NB4 (cell line): ENCODE measurements around the gene QTRT2.

Source experiments
- CTCF ChIP-seq: IDR thresholded peaks from one replicate; pipeline ENCODE4 v1.5.1; 2012; ENCODE audit warnings: low read depth, low read length
- MAX ChIP-seq: IDR thresholded peaks from 2 replicates; pipeline ENCODE4 v1.6.1; 2011; ENCODE audit warnings: low read depth, low read length
- POLR2A ChIP-seq: IDR thresholded peaks from 2 replicates; pipeline ENCODE4 v1.6.1; 2011; ENCODE audit warnings: mild to moderate bottlenecking; ENCODE audit not compliant: insufficient read length; ENCODE audit errors: extremely low read depth

GRCh38 chr3:114111060-114111770 is 54.7 kb downstream of the QTRT2 start:
- no peak for TF ChIP-seq POLR2A
- peak; percentile 39 for TF ChIP-seq MAX
- no peak for TF ChIP-seq CTCF
